ENCODE results near the gene FST.

DNA sequence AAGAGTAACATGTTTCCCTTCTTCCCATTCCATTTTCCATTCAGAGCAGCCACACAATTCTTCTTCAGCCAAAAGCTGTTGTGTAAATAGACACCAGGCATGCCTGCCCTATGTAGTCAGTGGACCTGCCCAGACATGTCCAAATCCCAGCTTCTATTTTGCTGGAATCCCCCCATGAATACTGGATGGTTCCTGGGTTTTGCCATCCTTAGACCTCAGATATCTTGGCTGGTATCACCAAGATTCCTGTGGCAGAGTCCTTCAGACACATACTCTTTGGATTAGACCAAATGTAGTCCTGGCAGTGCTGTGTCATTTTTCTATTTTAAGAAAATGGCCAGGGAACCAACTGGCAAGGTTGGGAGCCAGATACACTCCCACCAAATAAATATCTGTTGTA, 10.3 kb downstream of the FST start:
- TF ChIP-seq, protein P1, sequence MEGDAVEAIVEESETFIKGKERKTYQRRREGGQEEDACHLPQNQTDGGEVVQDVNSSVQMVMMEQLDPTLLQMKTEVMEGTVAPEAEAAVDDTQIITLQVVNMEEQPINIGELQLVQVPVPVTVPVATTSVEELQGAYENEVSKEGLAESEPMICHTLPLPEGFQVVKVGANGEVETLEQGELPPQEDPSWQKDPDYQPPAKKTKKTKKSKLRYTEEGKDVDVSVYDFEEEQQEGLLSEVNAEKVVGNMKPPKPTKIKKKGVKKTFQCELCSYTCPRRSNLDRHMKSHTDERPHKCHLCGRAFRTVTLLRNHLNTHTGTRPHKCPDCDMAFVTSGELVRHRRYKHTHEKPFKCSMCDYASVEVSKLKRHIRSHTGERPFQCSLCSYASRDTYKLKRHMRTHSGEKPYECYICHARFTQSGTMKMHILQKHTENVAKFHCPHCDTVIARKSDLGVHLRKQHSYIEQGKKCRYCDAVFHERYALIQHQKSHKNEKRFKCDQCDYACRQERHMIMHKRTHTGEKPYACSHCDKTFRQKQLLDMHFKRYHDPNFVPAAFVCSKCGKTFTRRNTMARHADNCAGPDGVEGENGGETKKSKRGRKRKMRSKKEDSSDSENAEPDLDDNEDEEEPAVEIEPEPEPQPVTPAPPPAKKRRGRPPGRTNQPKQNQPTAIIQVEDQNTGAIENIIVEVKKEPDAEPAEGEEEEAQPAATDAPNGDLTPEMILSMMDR (IDR thresholded peaks at IDR 0.05; ENCODE audit: low read depth, low read length, poor library complexity, severe bottlenecking): no peak
- no peak for TF ChIP-seq EZH2phosphoT487 (IDR thresholded peaks at IDR 0.05; ENCODE audit: borderline replicate concordance, low read length)
